ENCODE results near the gene ZNF70.

Gene ZNF70

GRCh38 chr22:23791738-23792645 lies 41.1 kb upstream of the ZNF70 start:
- Histone ChIP-seq H3K9me3 (replicated peaks; ENCODE audit: insufficient read depth, low read length) (no peaks in the 10 kb centered on the region), H3K36me3 (replicated peaks; ENCODE audit: insufficient read depth, low read length) (peaks cover 14% of the 10 kb centered on the region; the same call in 1 of the 2 replicates), H3K4me1 (ENCODE audit: low read length) (0 out of 2 replicates have a peak, but pooled peaks cover 9% of the 10 kb centered on the region), H3F3A (ENCODE audit: insufficient read depth, low read length) (peaks cover 2% of the 10 kb centered on the region; the same call in 1 of the 2 replicates), H3K9me2 (replicated peaks; ENCODE audit: insufficient read depth, low read length) (no peaks in the 10 kb centered on the region), H3K79me2 (ENCODE audit: low read length) (peaks cover 65% of the 10 kb centered on the region), H3K9ac (ENCODE audit: low read length) (no peak overlapping the region), H3K4me3 (ENCODE audit: low read length) (no peak overlapping the region), H3K27ac (ENCODE audit: low read length) (no peak overlapping the region), H4K20me1 (ENCODE audit: insufficient read depth, low read length) (no peaks in the 10 kb centered on the region), H3K27me3 (replicated peaks; ENCODE audit: insufficient read depth, low read length) (no peaks in the 10 kb centered on the region), H3K4me2 (ENCODE audit: low read depth, low read length) (no peak overlapping the region), H2AFZ (ENCODE audit: low read length) (no peak overlapping the region)
- no peak for TF ChIP-seq EZH2 (optimal IDR thresholded peaks at IDR 0.05; ENCODE audit: low read depth, low read length)
- TF ChIP-seq EZH2phosphoT487 (IDR thresholded peaks at IDR 0.05; ENCODE audit: low read length), result no peak
- TF ChIP-seq CTCF (IDR thresholded peaks at IDR 0.05; ENCODE audit: low read length), result no peak
- no peak for DNase-seq

- Histone ChIP-seq H2AFZ (ENCODE audit: low read length) (no peak overlapping the region), H3K4me1 (ENCODE audit: low read length) (peaks cover 13% of the 10 kb centered on the region; the same call in 1 of the 2 replicates), H3K4me2 (ENCODE audit: low read depth, low read length) (no peak overlapping the region), H4K20me1 (ENCODE audit: insufficient read depth, low read length) (no peaks in the 10 kb centered on the region), H3K9ac (ENCODE audit: low read length) (no peak overlapping the region), H3K9me3 (replicated peaks; ENCODE audit: insufficient read depth, low read length) (no peaks in the 10 kb centered on the region), H3K4me3 (ENCODE audit: low read length) (no peak overlapping the region), H3K27me3 (replicated peaks; ENCODE audit: insufficient read depth, low read length) (no peaks in the 10 kb centered on the region), H3K79me2 (ENCODE audit: low read length) (peaks cover 64% of the 10 kb centered on the region), H3K36me3 (replicated peaks; ENCODE audit: insufficient read depth, low read length) (peaks cover 11% of the 10 kb centered on the region; the same call in 1 of the 2 replicates), H3K27ac (ENCODE audit: low read length) (no peak overlapping the region), H3K9me2 (replicated peaks; ENCODE audit: insufficient read depth, low read length) (no peaks in the 10 kb centered on the region), H3F3A (ENCODE audit: insufficient read depth, low read length) (peaks cover 10% of the 10 kb centered on the region; the same call in 1 of the 2 replicates)
- no peak for DNase-seq
- no peak for TF ChIP-seq CTCF (IDR thresholded peaks at IDR 0.05; ENCODE audit: low read length)
- no peak for TF ChIP-seq EZH2phosphoT487 (IDR thresholded peaks at IDR 0.05; ENCODE audit: low read length)
- TF ChIP-seq EZH2 (optimal IDR thresholded peaks at IDR 0.05; ENCODE audit: low read depth, low read length), result no peak
Observed at GRCh38 chr22:23790819-23791737, 40.2 kb upstream of the ZNF70 start.

- Histone ChIP-seq H3K9me2 (replicated peaks; ENCODE audit: insufficient read depth, low read length) (no peaks in the 10 kb centered on the region), H3F3A (ENCODE audit: insufficient read depth, low read length) (peaks cover 15% of the 10 kb centered on the region), H3K4me1 (ENCODE audit: low read length) (peaks cover 18% of the 10 kb centered on the region; the same call in 1 of the 2 replicates), H3K4me3 (ENCODE audit: low read length) (no peak overlapping the region), H3K9ac (ENCODE audit: low read length) (no peak overlapping the region), H3K36me3 (replicated peaks; ENCODE audit: insufficient read depth, low read length) (peaks cover 8% of the 10 kb centered on the region; the same call in 1 of the 2 replicates), H3K27ac (ENCODE audit: low read length) (no peak overlapping the region), H3K79me2 (ENCODE audit: low read length) (peaks cover 62% of the 10 kb centered on the region), H3K9me3 (replicated peaks; ENCODE audit: insufficient read depth, low read length) (no peaks in the 10 kb centered on the region), H2AFZ (ENCODE audit: low read length) (no peak overlapping the region), H3K4me2 (ENCODE audit: low read depth, low read length) (no peak overlapping the region), H4K20me1 (ENCODE audit: insufficient read depth, low read length) (no peaks in the 10 kb centered on the region), H3K27me3 (replicated peaks; ENCODE audit: insufficient read depth, low read length) (no peaks in the 10 kb centered on the region)
- TF ChIP-seq EZH2phosphoT487 (IDR thresholded peaks at IDR 0.05; ENCODE audit: low read length) (no peak), CTCF (IDR thresholded peaks at IDR 0.05; ENCODE audit: low read length) (no peak)
- DNase-seq, result no peak
Observed at GRCh38 chr22:23789638-23790037, 38.7 kb upstream of the ZNF70 start.
